HG03342 (cell line): Measurements from ENCODE around the gene TBC1D8.

Source experiments
- ATAC-seq: cut with Tn5 transposase; IDR thresholded peaks from one replicate; pipeline ENCODE4 v1.9.1; 2021; ENCODE audit warnings: mild to moderate bottlenecking, moderate library complexity; ENCODE audit not compliant: unreplicated experiment

Gene TBC1D8

DNA sequence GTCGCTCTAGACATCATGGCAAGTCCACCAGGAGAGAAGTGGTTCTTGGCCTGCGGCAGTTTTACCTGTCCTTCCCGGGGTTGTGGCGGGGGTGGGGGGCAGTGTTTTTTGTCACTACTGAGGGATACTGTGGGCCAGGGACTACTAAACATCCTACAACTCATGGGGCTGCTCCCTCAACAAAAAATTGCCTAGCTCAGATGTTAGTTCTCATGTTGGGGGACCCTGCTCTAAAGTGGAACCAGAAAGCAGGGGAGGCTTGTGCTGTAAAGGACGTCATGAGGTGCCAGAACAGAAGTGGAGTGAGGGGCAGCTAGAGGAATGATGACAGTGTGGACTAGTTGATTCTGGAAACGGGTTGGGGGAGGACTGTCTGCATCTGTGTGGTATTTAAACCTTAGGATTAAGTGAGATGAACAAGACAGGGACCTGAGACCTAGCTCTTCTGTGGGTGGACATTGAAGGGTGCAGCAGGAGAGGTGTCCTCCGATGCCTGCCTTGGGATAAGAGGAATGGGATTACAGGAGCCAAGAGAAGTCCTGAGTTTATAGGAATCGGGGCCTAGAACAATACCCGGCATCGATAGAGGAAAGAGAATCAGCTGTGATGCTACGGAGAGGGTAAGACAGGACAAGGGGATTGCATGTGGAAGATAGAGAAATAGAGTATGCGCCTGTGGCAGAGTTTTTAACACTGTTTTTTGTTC lies 146.4 kb downstream of the TBC1D8 start:
- ATAC-seq: no peak

GRCh38 chr2:101003278-101003775 lies 147.9 kb downstream of the TBC1D8 start:
- ATAC-seq: no peak

DNA sequence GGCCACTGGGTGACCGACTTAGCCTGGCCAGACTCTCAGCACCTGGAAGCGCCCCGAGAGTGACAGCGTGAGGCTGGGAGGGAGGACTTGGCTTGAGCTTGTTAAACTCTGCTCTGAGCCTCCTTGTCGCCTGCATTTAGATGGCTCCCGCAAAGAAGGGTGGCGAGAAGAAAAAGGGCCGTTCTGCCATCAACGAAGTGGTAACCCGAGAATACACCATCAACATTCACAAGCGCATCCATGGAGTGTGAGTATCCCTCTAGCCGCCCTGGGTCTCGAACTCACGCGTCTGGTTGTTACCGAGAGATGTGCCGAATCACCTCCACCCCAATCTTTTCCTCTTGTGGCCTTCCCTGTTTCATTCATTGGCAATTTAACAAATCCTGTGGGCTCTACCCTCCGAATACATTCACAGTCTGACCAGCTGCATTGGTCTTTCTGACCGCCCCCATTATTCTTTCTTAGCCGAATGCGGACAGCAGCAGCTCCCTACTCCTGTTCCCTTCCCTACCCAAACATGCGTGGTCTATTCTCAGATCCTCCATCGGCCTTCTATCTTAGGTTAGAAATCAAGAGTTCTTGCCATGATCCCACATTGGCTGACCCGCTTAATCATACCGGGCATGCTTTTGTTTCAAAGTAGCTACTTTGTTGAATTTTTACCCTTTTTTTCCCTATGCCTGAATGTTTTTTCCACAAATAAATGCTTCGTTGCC lies 148.5 kb downstream of the TBC1D8 start:
- no peak for ATAC-seq

DNA sequence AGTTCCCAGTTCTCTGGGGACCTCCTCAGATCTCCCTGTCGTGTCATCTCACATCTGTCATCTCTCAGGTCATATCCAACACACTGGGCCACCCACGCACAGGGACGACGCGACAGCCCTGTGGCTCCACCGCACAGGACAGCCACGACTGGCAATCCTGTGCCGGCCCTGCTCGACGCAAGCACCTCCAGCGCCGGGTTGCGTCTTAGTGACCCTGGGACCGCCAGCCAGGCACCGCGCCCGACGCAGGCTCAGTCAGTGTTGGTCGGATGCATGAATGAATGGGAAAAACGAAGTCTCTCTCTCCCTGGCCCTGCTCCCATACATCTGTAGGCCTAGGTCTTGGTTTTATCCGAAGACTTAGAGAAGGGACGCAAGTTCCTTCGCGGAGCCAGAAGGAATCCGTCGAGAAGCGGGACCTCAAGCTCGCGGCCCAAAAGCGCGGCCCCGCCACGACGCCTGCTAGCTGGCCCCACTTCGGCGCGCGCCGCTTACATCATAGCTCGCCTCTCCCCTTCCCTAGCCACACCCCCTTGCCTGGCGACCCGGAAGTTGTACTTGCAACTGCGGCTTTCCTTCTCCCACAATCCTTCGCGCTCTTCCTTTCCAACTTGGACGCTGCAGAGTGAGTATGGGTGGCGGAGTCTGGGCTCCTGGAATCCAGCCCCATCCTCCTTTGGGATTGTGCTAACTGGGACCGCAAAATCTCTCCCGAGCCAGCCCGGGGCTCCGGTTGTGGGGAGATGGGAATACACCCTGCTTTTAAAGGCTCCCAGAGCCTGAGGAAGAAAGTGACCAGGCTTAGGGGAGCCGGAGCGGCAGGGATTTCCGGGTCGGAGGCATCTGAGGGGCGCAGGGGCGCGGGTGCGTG lies 149.3 kb downstream of the TBC1D8 start, which contains the start of gene RPL31:
Gene RPL31 (plus strand): TSS at position 599 of the 871 bp plus-strand sequence. CDS start 413 bp downstream, outside the sequence.
- peak; percentile 94 for ATAC-seq

DNA sequence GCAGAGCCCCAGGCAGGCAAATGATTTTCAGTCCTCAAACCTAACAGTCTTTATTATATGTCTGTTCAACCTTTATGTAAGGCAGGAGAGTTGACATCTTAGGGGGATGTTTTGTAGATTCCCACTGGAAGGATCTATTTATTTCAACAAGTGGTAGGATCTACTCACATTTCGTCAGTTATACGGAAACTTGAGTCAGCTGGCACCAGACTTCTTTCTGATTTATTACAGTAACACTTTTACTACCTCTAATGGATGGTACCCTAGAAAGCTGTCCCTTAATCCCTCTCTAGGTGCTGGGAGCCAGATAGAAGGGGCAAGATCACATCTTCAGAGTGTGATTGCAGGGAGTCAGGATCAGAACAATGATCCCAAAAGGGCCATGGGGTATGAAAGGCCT lies 151.2 kb downstream of the TBC1D8 start:
- ATAC-seq: no peak

DNA sequence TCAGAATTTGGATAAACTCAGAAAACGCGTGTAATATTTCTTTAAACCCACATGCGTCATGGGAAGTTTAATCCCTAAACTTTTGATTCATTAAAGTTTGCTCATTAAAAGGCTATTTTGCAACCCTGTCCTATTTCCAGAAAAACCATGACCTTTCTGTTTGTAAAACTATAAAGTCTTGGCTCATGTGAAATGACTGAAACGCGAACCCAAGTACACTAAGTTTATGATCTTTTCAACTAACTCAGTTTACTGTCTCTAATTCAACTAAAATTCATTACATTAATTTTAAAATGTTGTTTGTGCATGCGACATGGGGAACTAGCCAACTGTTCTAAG lies 153.0 kb downstream of the TBC1D8 start:
- no peak for ATAC-seq

- no peak for ATAC-seq
These were observed 153.5 kb downstream of the TBC1D8 start for GRCh38 chr2:100997509-100998234.

DNA sequence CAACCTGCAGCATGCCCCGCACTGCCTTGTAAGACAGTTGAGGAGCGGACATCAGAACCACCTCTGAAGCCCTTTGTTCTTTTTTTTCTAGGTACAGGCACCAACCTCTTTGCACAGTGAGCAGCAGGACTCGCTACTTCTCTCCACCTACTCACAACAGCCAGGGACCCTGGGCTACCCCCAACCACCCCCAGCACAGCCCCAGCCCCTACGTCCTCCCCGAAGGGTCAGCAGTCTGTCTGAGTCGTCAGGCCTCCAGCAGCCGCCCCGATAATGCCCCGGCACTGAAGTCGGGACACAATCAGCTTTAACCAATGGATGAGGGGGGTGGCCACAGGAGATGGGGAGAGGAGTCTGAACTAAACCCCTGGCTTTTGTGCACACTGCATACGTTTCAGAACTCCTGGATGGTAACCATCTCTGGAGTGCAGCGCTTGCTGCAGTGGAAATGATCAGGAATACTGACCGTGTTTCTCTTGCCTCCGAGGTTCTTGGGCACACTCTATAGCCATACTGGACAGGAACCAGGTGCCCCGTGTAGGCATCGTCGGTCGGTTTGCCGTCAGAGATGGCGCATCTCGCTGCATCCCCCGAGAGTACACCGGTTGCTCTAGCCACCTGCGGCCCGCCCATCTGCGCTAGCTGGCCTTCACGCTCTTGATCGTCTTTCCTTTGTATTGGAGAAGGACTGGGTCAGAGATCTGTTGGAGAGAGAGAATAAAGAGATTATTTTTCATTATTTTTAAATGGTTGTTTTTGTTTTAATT lies 155.7 kb downstream of the TBC1D8 start:
- no peak for ATAC-seq

DNA sequence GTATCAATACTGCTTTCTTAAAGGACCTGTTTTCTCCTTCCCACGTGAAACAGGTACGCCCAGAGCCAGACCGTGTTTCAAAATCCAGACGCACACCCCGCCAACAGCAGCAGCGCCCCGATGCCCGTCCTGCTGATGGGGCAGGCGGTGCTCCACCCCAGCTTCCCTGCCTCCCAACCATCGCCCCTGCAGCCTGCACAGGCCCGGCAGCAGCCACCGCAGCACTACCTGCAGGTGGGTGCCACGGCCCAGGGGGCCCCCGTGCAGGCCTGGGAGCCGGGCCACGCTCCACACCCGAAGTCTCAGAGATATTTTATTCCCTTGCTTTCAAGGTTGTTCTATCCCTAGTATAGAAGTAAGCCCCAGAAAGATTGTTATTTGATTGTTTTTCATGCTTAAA lies 157.9 kb downstream of the TBC1D8 start:
- no peak for ATAC-seq

- no peak for ATAC-seq
These were observed 158.9 kb downstream of the TBC1D8 start for GRCh38 chr2:100992262-100992661.

DNA sequence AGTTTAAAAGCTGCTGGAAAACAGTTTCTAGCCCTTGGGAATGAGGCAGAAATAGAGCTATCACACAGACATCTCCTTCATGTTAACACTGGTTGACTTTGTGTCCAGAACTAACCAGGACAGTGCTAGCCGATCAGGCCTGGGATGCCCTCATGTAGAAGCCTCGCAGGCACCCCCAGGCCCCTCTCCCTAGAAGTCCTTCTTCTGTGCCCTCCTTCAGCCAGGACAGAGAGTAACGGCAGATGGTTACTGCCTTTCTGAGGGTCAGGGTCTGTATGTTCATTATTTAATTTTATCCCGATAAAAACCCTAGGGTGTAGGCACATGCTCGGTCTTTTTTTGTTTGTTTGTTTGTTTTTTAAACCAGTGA lies 159.8 kb downstream of the TBC1D8 start:
- no peak for ATAC-seq

GRCh38 chr2:100990650-100991403 lies 160.4 kb downstream of the TBC1D8 start:
- ATAC-seq: no peak

DNA sequence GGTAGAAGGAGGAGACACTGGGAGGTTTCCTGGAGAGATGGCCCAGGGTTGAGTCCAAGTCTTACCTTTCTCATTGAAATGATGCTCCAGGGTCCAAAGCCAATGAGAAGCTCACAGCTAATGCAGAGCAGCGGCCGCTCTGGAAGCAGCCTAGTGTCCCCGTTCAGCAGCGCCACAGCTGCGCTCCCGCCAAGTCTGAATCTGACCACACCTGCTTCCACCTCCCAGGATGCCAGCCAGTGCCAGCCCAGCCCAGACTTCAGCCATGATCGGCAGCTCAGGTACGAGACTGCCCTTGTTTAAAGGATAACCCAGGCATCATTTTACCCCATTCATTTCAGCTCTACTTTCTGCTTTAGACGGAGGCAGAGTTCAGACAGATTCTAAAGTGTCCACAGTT lies 161.0 kb downstream of the TBC1D8 start:
- ATAC-seq: no peak

- ATAC-seq: no peak
These were observed 161.5 kb downstream of the TBC1D8 start for GRCh38 chr2:100989666-100990065.

DNA sequence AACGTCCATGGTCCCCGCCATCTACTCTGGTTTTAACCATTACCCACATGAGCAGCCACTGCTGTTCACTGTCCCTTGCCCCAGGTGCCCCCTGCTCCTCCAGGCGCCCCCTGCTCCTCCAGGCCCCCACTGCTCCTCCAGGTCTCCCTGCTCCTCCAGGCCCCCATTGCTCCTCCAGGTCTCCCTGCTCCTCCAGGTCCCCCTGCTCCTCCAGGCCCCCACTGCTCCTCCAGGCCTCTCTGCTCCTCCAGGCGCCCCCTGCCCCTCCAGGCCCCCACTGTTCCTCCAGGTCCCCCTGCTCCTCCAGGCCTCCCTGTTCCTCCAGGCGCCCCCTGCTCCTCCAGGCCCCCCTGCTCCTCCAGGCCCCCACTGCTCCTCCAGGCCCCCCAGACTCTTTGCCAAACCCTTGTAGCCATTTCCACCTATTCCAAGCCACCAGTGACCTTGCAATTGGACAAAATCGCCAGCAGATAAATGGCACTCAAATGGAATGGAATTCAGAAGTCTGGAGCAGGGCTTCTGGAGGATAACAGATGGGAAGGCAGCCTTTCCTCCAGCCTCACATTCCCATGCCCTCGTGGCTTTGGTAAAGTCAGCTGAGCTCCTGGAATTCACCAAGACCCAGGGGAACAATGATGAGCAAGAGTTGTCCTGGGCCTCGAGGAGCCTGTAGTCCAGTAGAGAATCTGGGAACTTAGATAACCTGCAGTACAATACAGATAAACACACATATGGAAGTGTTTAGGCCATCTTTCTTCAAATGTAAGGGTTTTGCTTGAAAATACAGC lies 162.4 kb downstream of the TBC1D8 start:
- ATAC-seq: no peak

DNA sequence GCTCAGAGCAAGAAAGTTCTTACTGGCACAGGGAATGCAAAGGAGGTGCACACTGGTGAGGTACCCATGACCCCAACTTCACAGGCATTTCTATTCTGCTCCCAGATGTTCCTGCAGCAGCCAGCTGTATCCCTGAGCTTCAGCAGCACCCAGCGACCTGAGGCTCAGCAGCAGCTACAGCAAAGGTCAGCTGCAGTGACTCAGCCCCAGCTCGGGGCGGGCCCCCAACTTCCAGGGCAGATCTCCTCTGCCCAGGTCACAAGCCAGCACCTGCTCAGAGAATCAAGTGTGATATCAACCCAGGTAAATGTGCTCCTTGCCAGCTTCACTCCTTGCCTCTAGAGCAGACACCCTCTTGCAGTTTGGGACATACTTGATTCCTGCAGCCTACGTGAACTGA lies 163.2 kb downstream of the TBC1D8 start:
- ATAC-seq: no peak

GRCh38 chr2:100987536-100987935 lies 163.6 kb downstream of the TBC1D8 start:
- no peak for ATAC-seq

DNA sequence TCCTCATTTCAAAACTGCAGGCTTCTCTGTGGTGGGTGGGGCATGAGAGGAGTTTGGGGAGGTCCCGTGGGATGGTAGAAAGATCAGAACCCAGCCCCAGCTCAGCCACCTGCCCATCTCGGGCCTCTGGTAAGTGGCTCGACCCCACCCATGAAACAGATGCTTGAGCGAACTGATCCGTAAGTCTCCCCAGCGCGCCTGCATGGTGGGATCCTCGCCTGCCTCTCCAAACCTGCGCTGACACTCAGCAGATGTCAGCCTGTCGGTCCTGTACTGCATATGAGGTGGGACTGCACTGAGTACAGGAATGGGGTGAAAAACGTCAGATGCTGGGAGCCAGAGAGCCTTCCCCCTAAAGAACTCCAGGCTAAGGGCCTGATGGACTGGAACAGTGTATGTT lies 165.0 kb downstream of the TBC1D8 start:
- no peak for ATAC-seq

- ATAC-seq: peak; percentile 76
These were observed 166.3 kb downstream of the TBC1D8 start for GRCh38 chr2:100984892-100985307.
